GM19238 (cell line): ENCODE results near the gene CALML6.

Experiments used
- DNase-seq: peaks from one replicate; pipeline ENCODE4 v3.0.0; 2011; ENCODE audit warnings: low spot score; ENCODE audit not compliant: insufficient read length

CALML6 gene

DNA sequence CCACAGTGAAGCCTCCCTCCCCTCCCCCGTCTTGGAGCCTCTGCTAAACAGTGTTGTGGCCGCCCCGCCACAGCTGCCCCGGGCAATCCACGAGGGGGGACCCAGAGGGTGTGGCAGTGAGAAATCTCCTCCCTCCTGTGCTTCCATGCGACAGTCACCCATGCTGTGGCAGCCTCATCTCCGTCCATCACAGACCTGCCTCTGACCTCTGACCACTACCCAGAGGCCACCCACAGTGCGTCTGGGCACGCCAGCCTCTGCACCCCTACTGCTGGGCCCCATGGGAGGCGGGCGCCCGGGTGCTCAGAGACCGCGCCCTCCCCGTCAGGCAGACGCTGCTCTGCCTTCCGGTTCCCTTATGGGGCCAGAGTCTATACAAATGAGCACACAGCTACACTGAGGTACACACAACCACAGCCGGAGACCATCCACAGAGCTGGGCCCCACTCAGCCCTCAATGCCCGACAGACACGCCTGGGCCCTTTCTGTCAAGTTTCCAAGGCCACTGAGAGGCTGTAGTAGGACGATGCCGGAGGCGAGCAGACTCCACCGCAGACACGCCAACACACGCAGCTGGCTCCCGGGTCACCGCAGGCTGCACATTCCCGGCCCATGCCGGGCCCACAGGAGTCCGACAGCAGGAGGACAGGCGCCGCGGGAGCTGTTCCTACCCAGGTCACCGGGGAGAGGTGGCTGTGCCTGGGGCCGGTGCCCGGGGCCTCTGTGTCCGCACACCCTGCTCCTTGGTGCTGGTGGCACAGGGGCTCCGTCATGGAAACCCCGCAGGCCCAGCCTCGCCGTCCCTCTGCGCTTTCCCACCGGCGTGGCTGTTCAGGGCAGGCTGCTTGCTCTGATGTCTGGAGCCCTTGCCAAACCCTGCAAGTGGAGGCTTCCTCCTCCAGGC lies 27.9 kb downstream of the CALML6 start:
- no peak for DNase-seq

DNA sequence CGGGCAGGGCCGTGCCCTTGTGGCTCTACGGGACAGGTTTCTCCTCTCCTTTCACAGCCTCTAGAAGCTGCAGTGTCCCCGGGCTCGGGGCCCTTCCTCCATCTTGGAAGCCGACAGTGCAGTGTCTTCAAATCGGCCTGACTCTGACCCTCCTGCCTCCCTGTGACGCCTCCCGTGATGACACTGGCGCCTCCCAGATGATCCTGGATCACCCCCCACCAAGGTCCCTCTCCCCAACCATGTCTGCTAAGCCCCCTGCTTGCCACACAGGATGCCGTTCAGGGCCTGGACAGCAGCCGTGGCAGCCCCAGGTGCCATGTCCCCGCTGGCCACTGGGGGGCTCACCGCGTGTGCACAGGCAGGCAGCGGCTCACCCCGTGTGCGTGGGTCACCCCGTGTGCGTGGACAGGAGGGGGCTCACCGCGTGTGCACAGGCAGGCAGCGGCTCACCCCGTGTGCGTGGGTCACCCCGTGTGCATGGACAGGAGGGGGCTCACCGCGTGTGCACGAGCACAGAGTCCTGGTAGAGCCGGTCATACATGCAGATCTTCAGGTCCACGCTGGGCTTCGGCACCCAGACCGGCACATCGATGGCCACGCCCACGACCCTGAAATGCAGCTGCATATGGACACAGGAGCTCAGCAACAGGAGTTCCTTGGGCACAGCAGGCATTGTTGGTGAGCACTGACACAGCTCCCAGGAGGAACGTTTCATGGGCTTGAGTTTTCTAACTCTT lies 28.9 kb downstream of the CALML6 start:
- peak; percentile 46 for DNase-seq

GRCh38 chr1:1945782-1946393 lies 30.8 kb downstream of the CALML6 start:
- DNase-seq: no peak

- DNase-seq: no peak
These were observed 31.5 kb downstream of the CALML6 start for GRCh38 chr1:1946540-1946939.

GRCh38 chr1:1947493-1947892 lies 32.4 kb downstream of the CALML6 start:
- DNase-seq: no peak

- DNase-seq: no peak
These were observed 33.7 kb downstream of the CALML6 start for GRCh38 chr1:1948783-1949182.

- DNase-seq: no peak
These were observed 35.9 kb downstream of the CALML6 start for GRCh38 chr1:1950940-1951339.

DNA sequence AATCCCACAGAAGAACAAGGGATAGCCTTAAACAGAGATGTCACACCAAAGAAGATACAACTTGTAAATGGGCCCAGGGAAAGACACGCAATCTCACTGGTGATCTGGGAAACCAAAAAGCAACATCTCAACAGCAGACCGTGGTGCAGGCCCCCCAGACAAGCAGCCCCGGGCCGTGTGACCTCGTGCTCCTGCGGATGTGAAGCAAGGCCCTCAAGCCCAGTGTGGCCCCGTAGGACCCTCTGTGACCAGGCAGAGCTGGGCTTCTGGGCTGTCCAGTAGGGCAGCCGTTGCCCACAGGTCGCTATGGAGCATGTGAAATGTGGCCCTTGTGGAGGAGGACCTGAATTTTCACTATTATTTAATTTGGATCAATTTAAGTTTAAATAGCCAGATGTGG lies 39.0 kb downstream of the CALML6 start:
- no peak for DNase-seq

DNA sequence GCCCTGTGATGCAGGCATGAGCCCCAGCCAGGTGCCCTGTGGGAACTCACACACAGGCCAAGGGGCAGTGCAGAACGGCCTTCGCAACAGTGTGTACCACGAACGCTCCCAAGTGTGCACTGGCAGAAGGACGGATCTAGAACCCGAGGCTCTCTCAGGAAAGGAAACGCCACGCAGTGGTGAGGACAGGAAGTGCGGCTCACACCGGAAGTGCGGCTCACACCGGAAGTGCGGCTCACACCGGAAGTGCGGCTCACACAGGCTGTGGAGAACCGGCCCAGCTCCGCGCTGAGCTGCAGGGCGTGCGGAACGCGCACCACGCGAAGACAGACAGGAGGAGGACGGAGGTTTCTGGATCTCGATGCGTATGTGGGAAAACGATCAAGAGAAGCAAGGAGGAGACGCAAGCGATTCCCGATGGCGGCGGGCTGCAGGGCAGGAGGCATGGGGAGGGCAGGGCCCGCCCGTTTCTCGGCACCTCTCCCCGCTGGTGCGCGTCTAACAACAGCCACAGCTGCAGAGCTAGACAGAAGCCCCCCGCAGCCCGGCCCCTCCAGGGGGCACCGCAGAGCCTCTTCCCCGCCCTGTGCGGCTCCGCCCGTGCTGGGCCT lies 39.9 kb downstream of the CALML6 start:
- DNase-seq: no peak

- DNase-seq: no peak
These were observed 40.6 kb downstream of the CALML6 start for GRCh38 chr1:1955621-1956094.

- no peak for DNase-seq
These were observed 41.0 kb downstream of the CALML6 start for GRCh38 chr1:1956101-1956500.

DNA sequence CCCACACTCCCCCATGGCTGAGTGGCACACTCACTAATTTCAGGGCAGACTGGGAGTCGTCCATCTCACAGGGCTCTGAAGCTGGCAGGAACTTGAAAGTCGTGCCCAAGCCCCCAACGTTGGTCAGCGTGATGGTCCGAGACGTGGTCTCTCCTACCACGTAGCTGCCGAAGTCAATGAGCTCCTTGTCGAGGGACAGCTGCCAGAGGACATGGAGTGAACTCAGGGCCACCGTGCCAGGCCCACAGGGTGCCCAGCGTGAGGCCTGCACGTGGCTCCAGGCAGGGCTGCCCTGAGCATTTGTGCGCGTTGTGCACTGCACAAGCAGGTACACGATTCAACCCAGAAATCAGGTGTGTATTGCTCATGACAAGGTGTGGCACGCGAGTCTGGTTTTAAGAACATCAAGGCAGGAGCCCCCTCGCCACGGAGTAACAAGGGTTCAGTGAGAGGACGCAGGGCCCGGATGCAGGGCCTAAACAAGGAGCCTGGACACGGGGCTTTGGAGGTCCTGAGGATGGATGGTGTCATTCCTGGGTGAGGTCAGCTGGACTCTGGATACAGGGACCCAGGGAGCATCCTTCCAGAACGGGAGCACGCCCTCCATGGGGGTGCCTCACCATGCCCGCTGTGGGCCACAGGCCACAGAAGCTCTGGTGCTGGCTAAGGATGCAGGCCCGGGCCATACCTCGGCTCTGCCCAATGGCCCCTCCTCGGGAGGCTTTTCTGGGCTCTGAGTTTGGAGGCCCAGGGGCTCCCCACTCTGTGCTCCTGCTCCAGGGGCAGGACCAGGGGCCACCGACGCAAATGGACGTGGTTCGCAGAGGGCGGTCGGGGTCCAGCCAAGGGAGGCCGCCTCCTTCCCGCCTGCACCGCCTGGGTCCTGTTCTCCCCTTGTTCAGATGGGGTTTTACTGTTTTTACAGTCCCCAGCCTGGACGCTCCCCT lies 41.8 kb downstream of the CALML6 start:
- no peak for DNase-seq

DNA sequence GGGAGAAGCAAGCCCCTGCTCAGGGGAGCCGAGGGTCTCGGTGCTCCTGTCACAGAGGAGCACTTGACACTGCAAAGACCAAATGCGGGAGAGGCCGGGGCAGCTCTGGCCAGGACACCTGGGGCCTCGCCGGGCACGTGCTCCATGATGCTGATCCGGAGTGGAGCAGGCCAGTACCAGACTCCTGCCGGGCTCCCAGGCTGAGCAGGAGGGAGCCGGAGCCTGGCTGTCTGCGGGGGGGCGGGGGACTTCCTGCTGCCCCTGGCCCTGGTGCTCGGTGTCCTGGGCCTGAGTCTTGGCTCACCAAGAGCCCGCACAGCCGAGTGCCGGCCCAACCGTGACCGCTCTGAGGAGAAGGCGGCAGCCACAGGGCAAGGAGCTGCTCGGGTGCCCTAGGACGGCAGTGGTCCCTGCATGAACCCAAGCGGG lies 42.5 kb downstream of the CALML6 start:
- no peak for DNase-seq

DNA sequence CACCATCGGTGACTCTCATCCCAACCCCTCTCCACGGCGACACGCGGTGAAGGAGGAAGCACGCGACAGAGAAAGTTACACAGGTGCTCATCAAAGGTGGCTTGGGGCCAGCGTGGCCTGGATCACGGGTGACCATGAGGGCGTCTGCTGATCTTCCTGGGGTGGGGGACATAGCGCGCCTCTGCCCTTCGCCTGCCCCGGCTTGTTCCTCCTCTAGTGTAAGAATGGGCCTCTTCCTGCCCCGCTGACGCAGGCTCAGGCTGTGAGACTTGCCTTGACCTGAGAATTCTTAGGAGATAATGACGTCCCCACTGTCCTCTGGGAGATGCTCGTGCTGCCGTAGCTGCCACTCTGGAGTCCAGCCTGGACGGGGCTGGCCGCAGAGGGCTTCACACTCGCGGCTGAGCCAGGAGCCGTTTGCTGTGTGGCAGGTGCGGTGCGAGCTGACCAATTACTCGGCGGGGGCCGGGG lies 43.0 kb downstream of the CALML6 start:
- no peak for DNase-seq

DNA sequence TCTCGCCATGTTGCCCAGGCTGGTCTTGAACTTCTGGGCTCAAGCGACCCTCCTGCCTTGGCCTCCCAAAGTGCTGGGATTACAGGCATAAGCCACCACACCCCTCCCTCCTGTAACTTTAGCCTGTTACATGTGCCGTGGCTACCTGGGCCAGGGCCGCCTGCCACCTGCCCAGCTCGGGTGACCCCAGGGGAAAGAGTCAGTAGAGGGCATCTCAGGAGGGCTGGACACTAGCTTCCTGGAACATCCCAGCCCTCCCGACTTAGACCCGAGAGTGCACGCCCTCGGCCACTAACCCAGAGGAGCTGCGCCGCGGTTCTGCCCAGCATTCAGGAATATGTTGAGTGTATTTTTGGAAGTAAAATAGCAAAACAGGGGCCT lies 44.4 kb downstream of the CALML6 start:
- no peak for DNase-seq

GRCh38 chr1:1959840-1960479 lies 44.9 kb downstream of the CALML6 start:
- peak; percentile 64 for DNase-seq

GRCh38 chr1:1960480-1961196 lies 45.6 kb downstream of the CALML6 start:
- DNase-seq: no peak

GRCh38 chr1:1962752-1963151 lies 47.7 kb downstream of the CALML6 start:
- no peak for DNase-seq

DNA sequence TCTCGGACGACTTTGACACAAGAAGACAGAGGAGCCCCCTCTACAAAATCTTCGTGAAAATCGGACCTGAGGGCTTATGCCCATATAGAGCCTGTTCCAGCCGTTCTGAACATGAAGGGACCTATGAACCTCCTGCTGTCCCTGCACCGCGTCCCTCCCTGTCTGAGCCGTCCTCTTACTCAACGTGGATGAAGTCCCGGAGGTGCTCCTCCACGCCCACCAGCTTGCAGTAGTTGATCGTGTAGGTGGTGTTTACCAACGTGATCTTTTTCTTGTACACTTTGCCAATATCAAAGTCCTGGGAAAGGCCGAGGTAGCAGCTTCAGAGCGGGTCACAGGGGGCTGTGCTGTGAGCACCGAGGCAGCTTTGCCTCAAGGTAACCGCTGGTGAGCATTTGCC lies 48.5 kb downstream of the CALML6 start:
- no peak for DNase-seq
